Measurements from ENCODE around the gene SRD5A3.
A peak's percentile ranks its signal among the peaks of the same experiment; 100 is the strongest.

SRD5A3 gene

DNA sequence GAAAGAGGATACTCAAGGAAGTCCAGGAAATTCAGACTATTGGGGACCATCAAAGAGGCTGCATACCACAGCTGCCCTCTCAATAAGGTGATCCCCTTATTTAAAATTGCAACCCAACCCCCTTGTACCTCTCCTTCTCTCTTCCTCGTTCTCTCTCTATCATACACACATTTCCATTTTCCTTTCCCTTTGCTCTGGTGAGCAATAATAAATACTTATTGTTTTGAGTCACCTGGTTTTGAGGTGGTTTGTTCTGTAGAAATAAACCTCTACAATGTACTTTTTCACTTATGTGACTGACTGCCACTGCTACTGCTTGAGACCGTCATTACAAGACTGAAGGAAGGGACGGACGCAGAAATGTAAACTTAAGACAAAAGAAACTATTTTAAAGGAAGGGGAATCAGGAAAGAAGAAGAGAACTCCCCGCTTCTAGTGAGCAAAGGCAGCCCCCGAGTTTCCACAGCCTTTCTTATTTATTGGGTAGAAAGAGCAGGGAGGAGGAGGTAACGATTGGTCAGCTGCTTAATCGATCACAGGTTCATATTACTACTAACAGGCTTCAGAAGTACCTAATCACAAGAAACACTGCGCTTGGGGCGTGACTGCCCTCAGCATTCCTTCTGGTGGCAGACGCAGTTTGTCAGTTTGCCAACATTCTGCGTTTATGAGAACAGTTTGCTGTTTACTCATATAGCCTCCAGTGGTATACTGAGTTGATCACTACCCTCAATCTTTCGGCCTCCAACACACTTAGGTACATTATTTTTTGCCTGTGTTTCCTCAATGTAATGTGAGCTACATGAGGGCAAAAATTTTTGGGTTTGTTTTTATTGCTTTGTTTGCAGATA lies 32.8 kb downstream of the SRD5A3 start:
- DNase-seq = no peak

DNA sequence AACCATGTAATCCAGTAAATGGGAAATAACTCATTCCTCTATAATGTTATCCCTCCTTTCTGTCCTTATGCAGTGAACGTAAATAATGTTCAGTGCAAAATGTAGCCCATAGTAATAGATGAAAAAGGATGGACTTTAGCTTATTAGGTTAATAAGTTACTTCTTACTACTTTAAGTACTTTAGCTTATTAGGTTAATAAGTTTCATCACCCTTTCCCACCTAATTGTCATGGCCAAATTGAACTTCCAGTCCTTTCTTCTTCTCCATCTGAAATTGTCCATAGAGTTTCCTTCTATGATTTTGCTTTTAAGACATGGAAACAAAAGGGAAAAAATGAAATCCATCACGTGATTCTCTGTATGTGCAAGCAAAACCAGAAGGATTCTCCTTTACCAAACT lies 34.5 kb downstream of the SRD5A3 start:
- DNase-seq = no peak

DNA sequence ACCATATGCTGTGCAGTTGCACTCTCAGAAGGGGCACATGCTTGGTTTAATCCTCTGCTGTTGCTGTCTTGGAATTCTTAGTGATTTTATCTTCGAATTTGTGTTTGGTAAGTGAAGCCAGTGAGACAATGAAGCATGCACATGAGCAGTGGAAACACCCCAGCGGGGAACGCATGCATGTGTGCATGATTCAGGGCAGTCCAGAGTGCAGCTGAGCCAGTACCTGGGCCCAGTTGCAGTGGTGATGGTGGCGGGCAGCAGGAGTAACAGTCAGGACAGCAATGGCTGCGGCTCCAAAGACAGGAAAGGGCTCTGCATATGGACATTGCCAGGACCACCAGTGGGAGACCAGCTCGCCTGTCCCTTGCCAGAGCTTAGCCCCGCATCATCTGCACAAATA lies 35.5 kb downstream of the SRD5A3 start:
- no peak for DNase-seq

DNA sequence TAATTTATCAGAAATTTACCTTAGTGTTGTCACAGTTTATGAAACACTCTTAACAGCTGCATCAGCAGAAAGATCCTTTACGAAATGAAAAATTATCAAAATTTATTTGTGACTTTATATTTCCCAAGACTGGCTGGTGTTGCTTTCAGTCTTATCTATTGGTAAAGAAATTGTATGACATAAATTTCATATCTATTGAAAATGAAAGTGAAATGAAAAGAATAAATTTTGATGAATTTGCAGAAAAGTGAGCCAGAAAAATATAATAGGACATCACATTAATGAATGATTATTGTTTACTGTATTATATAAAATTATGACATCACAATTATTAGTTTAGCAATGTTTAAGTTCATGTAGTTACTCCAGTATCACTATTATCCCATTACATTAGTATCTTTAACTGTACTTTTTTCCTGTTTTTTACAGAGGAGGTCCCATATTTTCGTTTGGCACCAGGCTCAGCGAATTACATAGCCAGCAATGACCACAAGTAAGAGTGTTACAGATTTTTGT lies 36.5 kb downstream of the SRD5A3 start:
- no peak for DNase-seq

DNA sequence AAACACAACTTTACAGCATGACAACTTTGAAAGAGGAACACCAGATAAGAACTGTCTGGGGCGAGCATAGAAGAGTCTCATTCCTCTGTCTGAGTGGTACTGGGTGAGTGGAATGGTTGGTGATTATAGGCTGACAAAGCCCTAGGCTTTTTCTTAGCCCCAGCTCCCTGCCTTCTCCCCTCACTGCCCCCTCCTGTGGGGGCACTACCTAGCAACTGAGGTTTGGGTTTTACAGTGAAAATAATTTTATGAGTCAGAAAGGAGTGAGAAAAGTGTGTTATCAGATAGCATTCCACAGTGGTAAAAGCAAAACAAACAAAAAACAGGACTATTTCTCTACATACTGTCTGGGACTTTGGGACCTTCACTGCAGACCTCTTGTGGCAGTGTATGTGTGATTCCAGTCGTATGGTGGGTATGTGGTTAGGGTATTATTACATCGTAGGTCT lies 39.2 kb downstream of the SRD5A3 start:
- no peak for DNase-seq

DNA sequence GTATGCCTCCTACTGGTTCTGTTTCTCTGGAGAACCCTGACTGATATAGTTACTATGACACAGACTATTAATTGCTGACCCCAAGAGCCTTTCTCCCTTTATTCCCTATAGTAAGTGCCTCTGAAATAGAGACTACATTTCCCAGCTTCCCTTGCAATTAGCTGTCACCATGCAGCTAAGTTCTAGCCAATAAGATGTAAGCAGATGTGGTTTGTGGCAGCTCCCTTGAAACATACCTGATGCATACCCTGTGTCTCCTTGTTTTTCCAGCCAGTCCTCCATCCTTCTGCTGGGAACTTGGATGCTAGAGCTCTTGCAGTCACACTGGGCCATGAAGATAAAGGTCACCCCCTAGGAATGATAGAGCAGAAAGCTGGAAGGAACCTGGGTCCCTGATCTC lies 40.0 kb downstream of the SRD5A3 start:
- no peak for DNase-seq

DNA sequence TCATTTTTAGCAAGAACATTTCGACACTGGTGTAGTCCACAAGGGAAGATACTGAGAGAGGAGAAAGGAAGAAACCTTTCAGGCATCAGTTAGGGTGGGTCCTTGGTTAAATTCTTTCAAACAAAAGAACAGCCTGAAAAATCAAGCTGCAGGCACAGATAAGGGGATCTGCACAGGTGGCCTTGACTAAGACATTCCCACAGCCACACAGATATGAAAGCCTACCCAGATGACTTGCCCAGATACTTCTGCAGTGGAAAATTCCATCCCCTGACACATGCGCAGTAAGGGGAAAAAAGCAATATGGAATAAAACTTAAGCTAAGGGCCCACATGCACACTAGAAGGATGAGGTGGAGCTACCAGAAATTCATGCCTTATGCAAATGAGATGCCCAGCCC lies 40.8 kb downstream of the SRD5A3 start:
- no peak for DNase-seq

DNA sequence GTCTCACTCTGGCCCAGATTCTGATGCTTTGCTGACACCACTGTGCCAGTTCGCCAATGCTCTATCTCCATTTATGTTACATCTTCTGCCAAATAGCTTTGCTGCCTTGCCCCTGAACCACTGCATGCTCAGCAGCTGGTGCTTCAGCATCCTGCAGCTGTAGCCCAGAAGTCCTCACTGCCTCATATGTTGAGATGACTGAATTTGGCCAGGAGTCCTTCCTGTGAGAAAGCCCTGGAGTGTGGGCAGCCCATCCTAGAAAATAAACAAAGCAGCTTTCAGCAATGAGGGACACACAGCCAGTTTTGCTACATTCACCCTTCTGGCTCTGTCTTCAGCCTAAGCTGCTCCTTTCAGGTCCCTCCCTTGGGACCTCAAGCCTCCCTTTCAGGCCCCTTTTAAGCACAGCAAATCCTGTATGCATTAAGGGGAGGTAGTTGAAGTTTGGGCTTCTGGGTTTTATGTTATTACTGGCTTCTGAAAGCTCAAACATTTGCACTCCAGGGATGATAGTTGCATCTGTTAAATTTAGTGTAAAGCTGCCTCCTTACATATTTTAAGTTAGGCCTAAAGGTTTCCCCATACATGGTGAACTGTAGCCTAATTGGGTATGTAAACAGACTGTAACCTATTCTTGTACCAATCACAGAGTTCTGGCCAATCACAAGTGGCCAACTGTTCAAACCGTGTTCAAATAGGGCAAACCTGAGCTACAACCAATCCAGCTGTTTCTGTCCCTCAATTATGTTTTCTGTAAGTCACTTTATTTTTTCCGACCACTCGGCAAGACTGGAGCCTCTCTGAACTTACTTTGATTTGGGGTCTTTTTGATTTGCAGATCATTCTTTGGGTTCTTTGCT lies 47.6 kb downstream of the SRD5A3 start:
- DNase-seq = no peak

DNA sequence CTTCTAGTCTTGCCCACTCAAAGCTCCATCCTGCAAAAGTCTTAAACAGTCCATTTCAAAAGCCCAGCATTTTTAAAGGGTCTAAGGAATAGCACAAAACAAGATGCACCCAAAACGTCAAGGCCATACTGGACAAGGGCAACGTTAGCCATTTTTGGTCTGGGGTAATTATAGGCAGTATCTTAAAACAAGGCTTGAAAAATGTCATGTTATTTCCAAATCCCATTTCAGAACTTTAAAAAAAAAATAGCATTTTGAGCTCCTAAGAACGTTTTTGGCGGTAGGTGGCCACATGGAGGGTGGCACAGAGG lies 49.1 kb downstream of the SRD5A3 start:
- DNase-seq = no peak

DNA sequence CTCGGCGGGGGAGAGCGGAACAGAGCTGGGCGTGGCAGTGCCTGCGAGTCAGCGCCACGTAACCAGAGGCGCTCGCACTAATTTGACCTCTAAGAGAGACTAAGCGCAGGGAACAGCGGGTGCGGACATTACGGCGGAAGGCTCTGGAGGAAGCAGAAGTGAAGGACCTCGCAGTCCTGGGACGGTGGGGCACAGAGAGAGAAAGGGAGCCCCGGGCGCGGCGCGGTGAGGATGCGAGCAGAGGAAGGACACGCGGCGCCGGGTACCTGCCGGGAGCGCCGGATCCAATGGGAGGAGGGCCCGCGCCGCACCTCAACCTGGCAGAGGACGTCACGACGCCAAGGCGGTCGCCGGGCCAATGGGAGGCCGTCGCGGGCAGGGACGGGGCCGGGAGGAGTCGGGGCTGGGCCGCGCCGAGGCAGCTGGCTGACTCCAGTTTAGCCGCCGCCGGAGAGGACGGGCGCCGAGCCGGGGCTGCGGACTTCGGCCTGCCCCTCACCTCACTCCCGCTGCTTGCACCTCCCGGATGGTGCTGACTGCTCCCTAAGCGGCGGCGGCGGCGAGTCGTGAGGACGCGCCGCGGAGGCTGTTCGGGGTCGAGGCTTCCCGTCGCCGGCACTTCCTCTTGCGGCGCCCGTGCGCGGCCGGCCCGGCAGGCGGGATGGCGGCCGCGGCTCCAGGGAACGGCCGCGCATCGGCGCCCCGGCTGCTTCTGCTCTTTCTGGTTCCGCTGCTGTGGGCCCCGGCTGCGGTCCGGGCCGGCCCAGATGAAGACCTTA lies 49.7 kb downstream of the SRD5A3 start, which contains the start of gene TMEM165:
TMEM165 (plus strand) TSS at position 429 of the 779 bp plus-strand sequence; CDS start at position 662, 233 bp downstream.
- peak; percentile 92 to 93 (median 93) for DNase-seq

DNA sequence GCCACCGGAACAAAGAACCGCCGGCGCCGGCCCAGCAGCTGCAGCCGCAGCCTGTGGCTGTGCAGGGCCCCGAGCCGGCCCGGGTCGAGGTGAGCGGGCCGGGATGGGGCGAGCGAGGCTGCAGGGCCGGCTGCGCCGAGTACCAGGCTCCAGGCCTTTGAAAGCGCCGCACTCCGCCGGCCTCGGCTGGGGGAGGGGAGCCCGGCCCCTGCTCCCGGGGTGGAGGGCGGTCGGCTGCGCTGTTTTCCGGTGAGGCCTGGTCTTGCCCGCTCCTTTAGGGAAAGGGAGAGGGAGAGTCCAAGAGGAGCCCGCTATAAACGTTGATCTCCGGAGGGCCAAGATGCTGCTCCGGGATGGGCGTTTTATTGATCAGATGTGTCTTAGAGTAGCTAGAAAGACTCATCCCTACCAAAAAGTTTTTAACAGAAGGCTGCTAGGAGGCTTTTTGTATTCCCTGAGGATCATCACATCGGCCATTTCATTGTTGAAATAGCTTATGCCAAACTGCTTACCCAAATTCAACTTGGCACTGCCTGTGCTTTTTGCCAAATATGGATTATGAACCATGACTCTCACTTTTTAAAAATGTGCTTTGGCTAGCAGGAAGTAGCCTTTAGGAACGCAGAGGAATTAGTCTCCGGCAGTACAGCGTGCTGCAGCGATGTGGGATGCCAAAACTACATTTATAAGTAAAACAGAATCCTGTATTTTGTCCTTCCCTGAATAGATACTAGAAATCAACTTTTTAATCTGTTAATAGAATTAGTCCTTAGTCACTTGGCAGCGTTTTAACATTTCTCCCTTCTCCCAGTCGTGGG lies 50.5 kb downstream of the SRD5A3 start:
- DNase-seq = peak; percentile 47 to 76 (median 69)

DNA sequence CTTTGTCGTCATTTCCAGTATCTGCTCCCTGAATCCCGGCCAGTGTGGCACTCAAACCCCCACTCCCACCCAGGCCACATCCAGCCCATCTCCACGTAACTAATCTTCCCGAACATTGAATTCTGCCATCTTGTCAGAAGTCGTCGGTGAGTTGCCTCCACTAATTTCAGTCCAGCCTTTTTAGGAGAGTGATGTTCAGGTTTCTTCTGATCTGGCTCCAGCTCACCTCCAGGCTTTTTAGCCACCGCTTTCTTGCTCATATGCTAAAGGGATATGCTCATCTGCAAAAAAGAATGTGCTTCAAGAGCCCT lies 51.0 kb downstream of the SRD5A3 start:
- peak in 2 of 3 experiments; percentile 50 to 51 for DNase-seq

DNA sequence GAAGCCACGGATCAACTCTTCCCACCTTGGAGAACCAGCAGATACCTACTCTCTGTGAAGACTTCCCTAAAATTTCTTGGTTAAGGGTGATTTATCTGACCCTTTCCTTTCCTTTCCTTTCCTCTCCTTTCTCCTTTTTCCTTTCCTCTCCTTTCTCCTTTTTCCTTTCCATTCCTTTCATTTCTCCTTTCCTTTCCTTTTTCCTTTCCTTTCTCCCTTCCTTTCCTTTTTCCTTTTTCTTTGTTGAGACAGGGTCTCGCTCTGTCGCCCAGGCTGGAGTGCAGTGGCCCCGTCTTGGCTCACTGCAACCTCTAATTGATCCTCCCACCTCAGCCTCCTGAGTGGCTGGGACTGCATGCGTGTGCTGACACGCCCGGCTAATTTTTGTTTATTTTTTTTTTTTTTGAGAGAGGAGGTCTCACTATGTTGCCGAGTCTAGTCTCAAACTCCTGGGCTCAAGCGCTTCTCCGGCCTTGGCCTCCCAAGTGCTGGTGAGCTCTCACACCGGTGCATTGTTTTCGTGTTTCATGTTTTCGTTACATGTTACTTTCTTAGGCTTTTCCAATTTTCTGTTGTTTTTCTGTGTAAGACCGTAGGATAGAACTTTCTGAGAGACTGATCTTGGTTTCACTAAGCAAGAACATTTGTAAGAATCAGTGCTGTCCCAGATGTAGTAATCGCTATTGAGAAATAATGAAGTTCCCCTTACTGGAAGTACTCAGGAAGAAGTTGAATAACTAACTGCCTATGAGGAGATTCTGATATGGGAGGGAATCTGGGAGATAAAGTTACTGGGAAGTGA lies 51.7 kb downstream of the SRD5A3 start:
- DNase-seq = peak in 2 of 3 experiments; percentile 18 to 23

DNA sequence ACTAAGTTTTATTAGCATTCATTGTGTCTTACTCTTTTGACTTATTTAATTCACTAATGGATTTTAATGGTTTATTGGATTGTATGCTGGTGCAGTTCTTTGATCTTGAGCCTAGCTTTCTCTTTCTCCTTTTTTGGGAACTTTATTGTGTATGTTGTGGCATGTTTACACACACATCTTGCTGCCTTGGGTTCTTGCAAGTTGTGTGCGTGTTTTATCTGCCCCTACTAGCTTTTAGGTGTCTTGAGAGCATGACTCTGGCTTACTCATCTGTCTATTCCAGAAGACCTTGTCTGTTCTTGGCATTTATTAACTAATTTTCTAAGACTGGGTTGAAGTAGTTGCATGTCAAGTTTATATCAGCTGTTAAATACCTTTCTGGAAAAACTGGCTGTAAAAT lies 52.4 kb downstream of the SRD5A3 start:
- DNase-seq = no peak

DNA sequence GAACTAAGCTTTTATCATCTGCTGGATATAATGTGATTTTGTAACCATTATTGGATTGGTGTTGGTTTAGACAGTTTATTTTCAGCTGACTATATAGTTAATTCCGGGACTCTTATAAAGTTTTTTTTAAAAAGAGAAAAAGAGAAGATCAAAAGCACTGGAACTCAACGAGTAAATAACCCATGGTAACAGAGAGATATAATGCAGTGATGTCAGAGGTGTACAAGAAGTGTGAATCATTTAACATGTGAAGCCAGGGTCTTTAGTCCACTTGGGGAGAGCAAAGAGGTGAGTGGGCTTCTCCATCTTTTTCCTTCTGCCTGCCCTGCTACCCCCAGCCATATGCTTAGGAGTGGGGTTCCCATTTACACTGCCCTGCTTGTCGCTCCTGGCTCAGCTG lies 52.9 kb downstream of the SRD5A3 start:
- DNase-seq = peak in 1 of 3 experiments; percentile 14

DNA sequence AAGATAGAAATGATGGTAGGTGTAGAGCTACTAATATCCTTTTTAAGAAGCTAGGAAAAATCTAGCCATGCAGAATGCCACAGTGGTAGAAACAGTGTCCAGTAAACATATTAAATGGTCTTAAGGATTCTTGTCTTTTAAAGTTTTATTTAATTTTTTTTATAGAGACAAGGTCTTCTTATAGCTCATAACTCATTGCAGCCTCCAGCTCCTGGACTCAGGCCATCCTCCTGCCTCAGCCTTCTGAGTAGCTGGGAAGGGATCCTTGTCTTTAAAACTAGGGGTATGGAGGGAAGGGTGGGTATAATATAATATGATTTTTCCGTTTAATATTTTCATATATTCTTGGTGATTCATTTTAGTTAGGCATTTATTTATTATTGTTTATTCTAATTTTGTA lies 53.5 kb downstream of the SRD5A3 start:
- no peak for DNase-seq

DNA sequence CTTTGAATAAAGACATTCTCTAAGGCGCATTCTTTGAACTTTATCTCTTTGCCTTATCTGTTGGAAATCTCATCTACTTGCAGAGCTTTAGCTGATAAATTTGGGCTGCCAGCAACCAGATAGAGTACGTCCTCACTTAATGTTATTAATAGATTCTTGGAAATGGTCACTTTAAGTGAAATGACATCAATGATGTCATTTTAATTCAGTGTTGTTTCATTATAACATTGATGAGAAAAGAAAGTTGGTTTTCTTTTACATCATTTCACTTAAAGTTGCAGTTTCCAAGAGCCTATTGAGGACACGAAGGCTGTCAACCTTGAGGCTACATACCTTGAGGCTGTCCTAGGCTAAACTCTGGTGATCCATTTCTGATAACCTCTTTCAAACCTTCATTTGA lies 59.0 kb downstream of the SRD5A3 start:
- DNase-seq = no peak

DNA sequence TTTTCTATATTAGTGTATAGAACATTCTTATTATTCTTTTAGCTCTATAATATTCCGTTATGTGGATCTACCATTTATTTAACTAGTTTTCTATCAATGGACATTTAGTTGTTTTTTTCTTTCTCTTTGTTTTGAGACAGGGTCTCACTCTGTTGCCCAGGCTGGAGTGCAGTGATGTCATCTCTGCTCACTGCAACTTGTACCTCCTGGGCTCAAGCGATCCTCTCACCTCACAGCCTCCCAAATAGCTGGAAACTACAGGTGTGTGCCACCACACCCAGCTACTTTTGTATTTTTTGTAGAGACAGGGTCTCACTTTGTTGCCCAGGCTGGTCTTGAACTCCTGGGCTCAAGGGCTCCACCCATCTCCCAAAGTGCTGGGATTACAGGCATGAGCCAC lies 60.5 kb downstream of the SRD5A3 start:
- no peak for DNase-seq

DNA sequence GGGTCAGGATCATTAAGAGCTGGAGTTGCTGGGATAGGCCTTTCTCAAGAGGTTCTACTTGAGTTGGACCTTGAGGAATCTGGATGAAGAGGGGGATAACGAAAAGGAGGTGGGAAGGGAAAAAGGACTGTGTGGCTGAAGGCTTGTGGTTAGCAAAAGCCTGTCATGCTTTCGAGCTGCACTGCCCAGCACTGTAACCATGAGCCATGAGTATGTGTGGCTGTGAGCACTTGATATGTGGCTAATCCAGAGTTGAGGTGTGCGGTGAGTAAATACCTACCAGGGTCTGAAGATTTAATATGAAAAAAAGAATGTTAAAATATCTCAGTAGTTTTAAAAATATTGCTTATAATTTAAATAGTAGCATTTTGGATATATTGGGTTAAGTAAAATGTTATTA lies 61.1 kb downstream of the SRD5A3 start:
- no peak for DNase-seq

DNA sequence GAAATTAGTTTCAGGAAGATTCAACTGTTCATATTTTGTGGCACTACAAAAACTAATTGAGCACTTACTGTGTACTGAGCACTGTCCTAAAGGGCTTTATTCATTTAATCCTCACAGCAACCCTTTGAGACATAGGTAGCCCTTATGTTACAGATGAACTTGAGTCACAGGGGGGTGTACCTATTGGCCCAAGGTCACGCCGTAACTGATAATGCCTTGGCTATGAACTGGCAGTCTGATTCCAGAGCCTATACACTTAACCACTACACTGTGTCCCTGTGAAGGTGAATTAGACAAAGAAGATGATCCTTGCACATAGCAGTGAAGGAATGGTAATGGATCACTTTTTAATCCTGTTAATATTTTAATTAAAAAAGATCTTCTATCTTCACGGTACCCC lies 61.7 kb downstream of the SRD5A3 start:
- no peak for DNase-seq

DNA sequence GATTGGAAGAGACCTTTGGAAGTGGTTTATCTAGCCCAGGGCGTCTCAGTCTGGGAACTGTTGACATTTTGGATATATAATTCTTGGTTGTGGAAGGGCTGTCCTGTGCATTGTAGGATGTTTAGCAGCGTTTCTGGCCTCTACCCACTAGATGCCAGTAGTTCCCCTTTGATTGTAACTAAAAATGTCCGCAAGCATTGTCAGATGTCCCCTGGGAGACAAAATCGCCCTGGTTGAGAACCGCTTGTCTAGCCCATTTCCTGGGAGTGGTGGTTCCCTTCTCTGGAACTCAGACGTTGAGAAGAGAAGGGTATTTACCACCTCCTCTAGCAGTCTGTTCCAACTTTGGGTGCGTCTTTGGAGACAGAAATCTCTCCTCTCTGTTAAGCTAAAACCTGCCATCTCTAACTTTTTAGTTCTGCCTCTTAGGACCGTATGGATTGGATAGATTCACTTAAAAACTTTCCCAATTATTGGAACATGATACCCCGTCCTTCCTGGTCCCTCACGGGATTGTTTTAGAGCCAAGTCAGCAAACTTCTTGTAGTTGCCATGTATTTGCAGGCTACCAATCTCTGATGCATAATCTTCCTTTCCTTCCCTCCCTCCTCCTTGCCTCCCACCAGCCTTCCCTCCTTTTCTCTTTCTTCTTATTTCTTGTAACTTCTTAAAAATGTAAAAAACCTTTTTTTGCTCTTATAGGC lies 63.6 kb downstream of the SRD5A3 start:
- no peak for DNase-seq

Measured in NCI-H1417 (cell line).